Caco-2 (cell line): ENCODE results near the gene SYT9. TPM values are rescaled to one million over a fixed set of nuclear protein-coding genes. Genes with fewer than 3 reads are reported as not detected.

Experiments
- BruUV-seq: library from RNA; stranded (reverse); fragments of 400-500 nt; replicated peaks from 2 replicates; lab custom pipeline; 2021; lab: Mats Ljungman, UMichigan
- CTCF ChIA-PET: fragments of 300-600 bp; sonication (Branson Sonifier 250); formaldehyde crosslinking; loops from one replicate; lab custom pipeline; 2022; ENCODE audit warnings: antibody characterized with exemption; lab: Charles Lee
- POLR2A ChIA-PET: fragments of 300-600 bp; sonication (Branson Sonifier 250); formaldehyde crosslinking; loops from one replicate; lab custom pipeline; 2022; ENCODE audit warnings: antibody characterized with exemption; lab: Charles Lee
- DNase-seq, 2 experiments: peaks; one replicate each; pipeline versions ENCODE4 v3.0.0 to v3.0.0-alpha.2; 2020 to 2022
- H3K27me3 ChIP-seq: replicated peaks from 2 replicates; pipeline ENCODE4 v1.6.0; 2011; ENCODE audit warnings: low read length; ENCODE audit not compliant: control insufficient read depth, insufficient read depth
- H3K36me3 ChIP-seq: 2 replicates; pipeline ENCODE4 v1.5.1; 2011; ENCODE audit warnings: low read length; ENCODE audit not compliant: control insufficient read depth, insufficient read depth
- H3K4me1 ChIP-seq: fragments of 250-450 bp; sonication (Bioruptor Pico); 2 replicates; pipeline ENCODE4 v1.5.1; 2020; ENCODE audit warnings: mild to moderate bottlenecking
- H3K4me3 ChIP-seq: 2 replicates; pipeline ENCODE4 v1.5.1; 2011; ENCODE audit warnings: low read depth, mild to moderate bottlenecking, control low read depth, low read length
- H3K9me3 ChIP-seq: fragments of 250-450 bp; sonication (Bioruptor Pico); 2 replicates; pipeline ENCODE4 v1.5.1; 2020; ENCODE audit warnings: mild to moderate bottlenecking, moderate library complexity
- H3K27ac Mint-ChIP-seq: one replicate; pipeline ENCODE4 v1.8.0; 2022; ENCODE audit warnings: mixed read lengths; ENCODE audit not compliant: unreplicated experiment
- H3K27me3 Mint-ChIP-seq: one replicate; pipeline ENCODE4 v1.8.0; 2022; ENCODE audit warnings: mixed read lengths; ENCODE audit not compliant: insufficient read depth, unreplicated experiment
- H3K36me3 Mint-ChIP-seq: one replicate; pipeline ENCODE4 v1.8.0; 2022; ENCODE audit warnings: mild to moderate bottlenecking, mixed read lengths; ENCODE audit not compliant: insufficient read depth, unreplicated experiment
- H3K4me1 Mint-ChIP-seq: one replicate; pipeline ENCODE4 v1.8.0; 2022; ENCODE audit warnings: low read depth, mixed read lengths; ENCODE audit not compliant: unreplicated experiment
- H3K4me3 Mint-ChIP-seq: one replicate; pipeline ENCODE4 v1.8.0; 2022; ENCODE audit warnings: mild to moderate bottlenecking, moderate library complexity, mixed read lengths; ENCODE audit not compliant: unreplicated experiment
- H3K9me3 Mint-ChIP-seq: one replicate; pipeline ENCODE4 v1.8.0; 2022; ENCODE audit warnings: mixed read lengths; ENCODE audit not compliant: unreplicated experiment
- CTCF ChIP-seq, 2 experiments: fragments of 200-600 bp in 1 of 2; IDR thresholded peaks; 1 replicate in 1 of 2; 2 replicates in 1 of 2; pipeline versions ENCODE4 v1.5.1 to v1.8.0; 2011 to 2022; ENCODE audit warnings: antibody characterized with exemption in 1 of 2, control low read depth in 1 of 2, inconsistent platforms in 1 of 2, low read depth in 1 of 2, low read length in 1 of 2, mild to moderate bottlenecking in 1 of 2, moderate library complexity in 1 of 2; ENCODE audit not compliant: insufficient read depth in 1 of 2, severe bottlenecking in 1 of 2, unreplicated experiment in 1 of 2
- intact Hi-C: fragments of 100-400 bp; cut with micrococcal nuclease; formaldehyde crosslinking; loops from one replicate; pipeline ENCODE4 v1.10.0; 2022; ENCODE audit not compliant: unreplicated experiment
- total RNA-seq: library from RNA; stranded (reverse); gene quantifications from 2 replicates; pipeline ENCODE4 v1.2.3, GENCODE V29; 2022

Gene SYT9
- total RNA-seq, 1 experiment from 2014 or later: not detected

GRCh38 chr11:7451952-7452494 lies 200.3 kb downstream of the SYT9 start:
- no peaks in the 10 kb centered on the region for H3K27me3 ChIP-seq
- H3K27me3 Mint-ChIP-seq: peaks cover 5% of the 10 kb centered on the region
- DNase-seq: no peak
- no peaks in the 10 kb centered on the region for H3K9me3 ChIP-seq
- ChIA-PET POLR2A (no interaction called here), CTCF (no interaction called here)
- no TSS peak for BruUV-seq
- no peak overlapping the region for H3K4me3 ChIP-seq
- no peak for TF ChIP-seq CTCF (IDR thresholded peaks at IDR 0.05; ENCODE audit: insufficient read depth in 1 of 2, low read depth in 1 of 2, low read length in 1 of 2, severe bottlenecking in 1 of 2, unreplicated experiment in 1 of 2)
- peaks cover 5% of the 10 kb centered on the region for H3K36me3 Mint-ChIP-seq
- no peak overlapping the region for H3K4me3 Mint-ChIP-seq
- peaks cover 7% of the 10 kb centered on the region for H3K4me1 Mint-ChIP-seq
- H3K27ac Mint-ChIP-seq: no peak overlapping the region
- H3K9me3 Mint-ChIP-seq: no peaks in the 10 kb centered on the region
- H3K36me3 ChIP-seq: no peaks in the 10 kb centered on the region
- H3K4me1 ChIP-seq: no peaks in the 10 kb centered on the region
- intact Hi-C loops: no loop called here

GRCh38 chr11:7454854-7455253 lies 203.2 kb downstream of the SYT9 start:
- Mint-ChIP-seq H3K27ac (no peak overlapping the region), H3K27me3 (peaks cover 11% of the 10 kb centered on the region), H3K4me3 (no peak overlapping the region), H3K9me3 (no peaks in the 10 kb centered on the region), H3K4me1 (no peaks in the 10 kb centered on the region), H3K36me3 (no peaks in the 10 kb centered on the region)
- no peak for DNase-seq
- no TSS peak for BruUV-seq
- no peaks in the 10 kb centered on the region for H3K36me3 ChIP-seq
- no peak overlapping the region for H3K4me3 ChIP-seq
- H3K9me3 ChIP-seq: no peaks in the 10 kb centered on the region
- CTCF ChIA-PET: no interaction called here
- TF ChIP-seq CTCF (IDR thresholded peaks at IDR 0.05; ENCODE audit: insufficient read depth in 1 of 2, low read depth in 1 of 2, low read length in 1 of 2, severe bottlenecking in 1 of 2, unreplicated experiment in 1 of 2): no peak
- H3K27me3 ChIP-seq: no peaks in the 10 kb centered on the region; the same call in 1 of the 2 replicates
- intact Hi-C loops: no loop called here
- POLR2A ChIA-PET: no interaction called here
- no peaks in the 10 kb centered on the region for H3K4me1 ChIP-seq

GRCh38 chr11:7457211-7457610 lies 205.5 kb downstream of the SYT9 start:
- no TSS peak for BruUV-seq
- no peak overlapping the region for H3K27ac Mint-ChIP-seq
- CTCF ChIA-PET: no interaction called here

More at GRCh38 chr11:7457211-7457610, 205.5 kb downstream of the SYT9 start:
- Histone ChIP-seq H3K9me3 (no peaks in the 10 kb centered on the region), H3K27me3 (no peaks in the 10 kb centered on the region; the same call in 1 of the 2 replicates), H3K36me3 (no peaks in the 10 kb centered on the region), H3K4me3 (no peak overlapping the region), H3K4me1 (no peaks in the 10 kb centered on the region)
- TF ChIP-seq CTCF (IDR thresholded peaks at IDR 0.05; ENCODE audit: insufficient read depth in 1 of 2, low read depth in 1 of 2, low read length in 1 of 2, severe bottlenecking in 1 of 2, unreplicated experiment in 1 of 2): no peak
- no peaks in the 10 kb centered on the region for H3K4me1 Mint-ChIP-seq
- peaks cover 11% of the 10 kb centered on the region for H3K27me3 Mint-ChIP-seq
- DNase-seq: no peak
- POLR2A ChIA-PET: no interaction called here
- H3K36me3 Mint-ChIP-seq: no peaks in the 10 kb centered on the region
- H3K4me3 Mint-ChIP-seq: no peak overlapping the region
- H3K9me3 Mint-ChIP-seq: no peaks in the 10 kb centered on the region
- intact Hi-C loops: no loop called here
